EL (cell line): ENCODE results near the gene SRSF10.
"Not testable (repeated sequence)": the region's sequence is repeated elsewhere in the genome, so short reads cannot be mapped to it uniquely, and the experiment has no call there.

Source experiments
- DNase-seq: peaks from one replicate; pipeline ENCODE4 v3.0.0-alpha.2; 2016

Gene SRSF10

DNA sequence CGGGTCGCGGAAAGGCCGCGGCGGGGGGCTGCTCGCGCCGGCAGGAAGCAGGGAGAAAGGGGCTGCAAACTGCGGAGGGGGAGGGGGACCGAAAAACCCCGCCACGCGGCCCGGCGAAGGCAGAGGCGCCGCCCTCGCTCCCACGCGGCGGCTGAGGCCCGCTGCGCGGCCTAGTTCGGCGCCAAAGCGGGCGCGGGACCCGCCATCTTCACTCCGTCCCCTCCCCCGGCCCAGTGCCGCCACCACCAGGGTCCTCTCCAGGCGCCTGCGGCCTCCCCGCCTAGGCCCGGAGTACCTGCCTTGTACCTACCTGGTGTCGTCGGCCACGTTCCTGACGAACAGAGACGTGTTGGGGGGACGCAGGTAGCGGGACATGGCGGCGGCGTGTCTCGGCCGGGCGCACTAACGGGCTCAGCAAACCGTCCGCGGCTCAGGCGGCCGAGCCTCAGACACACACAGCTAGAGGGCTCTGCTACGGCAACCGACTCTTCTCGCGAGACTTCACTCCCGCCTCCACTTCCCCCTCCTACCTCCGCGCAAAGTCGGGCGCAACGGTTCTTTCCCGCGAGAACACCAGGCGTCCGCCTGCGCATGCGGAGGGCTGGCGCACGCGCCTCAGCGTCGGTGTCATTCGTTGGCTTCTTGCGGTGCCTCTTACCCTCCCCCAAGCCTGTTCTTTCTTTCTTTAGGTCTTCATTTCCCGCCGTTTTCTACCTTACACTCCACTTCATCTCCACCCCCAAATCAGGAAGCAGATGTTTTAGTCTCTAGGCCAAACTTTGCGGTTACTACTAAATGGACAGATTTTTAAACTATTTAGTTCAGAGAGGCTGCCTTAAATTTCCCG is at the start of gene SRSF10:
Gene SRSF10 (minus strand): TSS at position 447 of the 847 bp plus-strand sequence. CDS start 72 bp downstream, at position 375.
- peak; percentile 99 for DNase-seq

DNA sequence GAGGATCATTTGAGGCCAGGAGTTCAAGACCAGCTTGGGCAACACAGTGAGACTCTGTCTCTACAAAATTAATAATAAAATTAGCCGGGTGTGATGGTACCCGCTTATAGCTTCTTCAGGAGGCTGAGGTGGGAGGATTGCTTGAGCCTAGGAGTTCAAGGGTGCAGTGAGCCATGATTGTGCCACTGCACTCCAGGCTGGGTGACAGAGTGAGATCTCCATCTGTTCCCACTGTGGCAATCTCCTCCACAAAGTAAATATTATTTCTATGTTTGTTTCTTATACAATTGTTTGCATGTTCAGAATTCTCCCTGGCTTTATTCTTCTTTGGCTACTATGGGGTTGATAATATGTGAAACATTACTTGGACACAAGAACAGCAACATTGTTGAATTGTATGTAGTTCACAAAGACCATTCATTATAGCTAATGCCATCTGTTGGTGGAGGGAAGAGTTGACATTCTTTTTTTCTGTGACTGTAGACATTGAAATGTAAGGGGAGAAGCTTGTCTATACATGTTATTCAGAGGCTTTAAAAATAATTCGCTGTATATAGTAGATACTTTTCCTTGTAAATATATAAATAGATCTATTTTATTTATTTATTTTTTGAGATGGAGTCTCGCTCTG is 47.8 kb upstream of the SRSF10 start:
- DNase-seq, result peak; percentile 60

DNA sequence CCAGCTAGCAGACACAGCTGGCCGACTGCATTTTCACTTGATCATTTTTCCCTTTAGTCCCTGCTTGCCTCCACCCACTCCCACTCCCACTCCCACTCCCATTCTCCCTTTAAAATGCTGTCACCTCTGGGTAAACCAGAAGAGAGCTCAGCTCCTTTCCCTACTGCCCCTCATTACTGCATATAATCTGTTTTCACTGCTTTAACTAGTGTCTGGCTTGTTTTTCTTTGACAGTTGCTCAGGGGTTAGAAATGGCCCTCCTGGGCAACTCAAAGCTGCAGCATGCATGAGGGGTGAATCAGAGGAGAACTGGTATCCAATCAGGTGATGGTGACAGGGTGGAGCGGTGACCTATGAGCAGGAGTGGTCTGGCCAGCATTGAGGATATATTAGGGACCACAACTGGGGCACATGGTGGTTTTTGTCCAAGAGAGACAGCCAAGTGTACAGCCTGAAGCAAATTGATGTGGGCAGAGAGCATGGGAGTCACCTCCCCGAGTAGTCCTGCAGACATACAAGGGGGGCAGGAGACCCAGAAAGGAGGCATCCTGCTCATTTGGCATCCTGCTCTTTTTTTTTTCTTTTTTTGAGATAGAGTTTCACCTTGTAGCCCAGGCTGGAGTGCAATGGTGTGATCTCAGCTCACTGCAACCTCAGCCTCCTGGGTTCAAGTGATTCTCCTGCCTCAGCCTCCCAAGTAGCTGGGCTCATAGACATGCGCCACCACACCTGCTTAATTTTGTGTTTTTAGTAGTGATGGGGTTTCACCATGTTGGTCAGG is 42.6 kb upstream of the SRSF10 start:
- DNase-seq, result peak; percentile 97

DNA sequence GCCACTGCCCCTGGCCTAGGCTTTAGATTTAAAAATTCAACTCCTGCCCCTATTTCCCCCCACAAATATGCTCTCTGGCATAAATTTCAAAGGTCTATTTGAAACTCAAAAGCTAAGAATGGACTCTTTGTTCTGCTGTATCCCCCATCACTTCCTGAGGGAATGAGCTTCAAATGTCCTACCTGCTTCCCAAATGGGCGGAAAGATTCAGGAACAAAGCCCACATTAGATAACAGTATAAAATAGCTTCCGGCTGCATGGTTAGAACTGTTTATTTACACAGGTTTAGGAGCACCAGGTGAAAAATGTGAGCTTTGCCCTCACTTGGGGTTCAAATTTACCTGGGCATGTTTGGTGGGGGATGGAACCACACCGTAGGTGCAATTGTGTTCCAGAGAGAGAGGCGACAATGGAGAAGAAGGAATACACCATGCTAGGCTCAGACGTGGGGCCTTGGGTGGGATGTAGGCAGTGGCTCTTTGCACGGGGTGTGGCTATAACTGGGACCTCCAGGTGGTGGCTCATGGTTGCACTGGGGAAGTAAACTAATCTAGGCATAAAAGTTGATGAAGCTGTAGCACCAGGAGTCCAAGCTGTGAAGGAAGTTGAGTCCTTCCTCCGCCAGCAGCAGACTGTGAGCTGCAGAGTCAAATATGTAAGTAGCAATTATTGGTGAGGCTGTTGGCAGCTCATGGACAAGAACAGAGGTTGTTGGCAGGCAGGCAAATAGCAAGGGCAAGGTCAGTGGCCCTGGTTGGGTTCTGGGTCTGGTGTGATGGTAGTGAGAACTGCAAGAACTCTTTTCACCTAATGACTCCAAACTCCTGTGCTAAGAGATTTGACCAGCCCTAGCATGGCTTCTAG is 41.5 kb upstream of the SRSF10 start:
- peak; percentile 20 for DNase-seq

DNA sequence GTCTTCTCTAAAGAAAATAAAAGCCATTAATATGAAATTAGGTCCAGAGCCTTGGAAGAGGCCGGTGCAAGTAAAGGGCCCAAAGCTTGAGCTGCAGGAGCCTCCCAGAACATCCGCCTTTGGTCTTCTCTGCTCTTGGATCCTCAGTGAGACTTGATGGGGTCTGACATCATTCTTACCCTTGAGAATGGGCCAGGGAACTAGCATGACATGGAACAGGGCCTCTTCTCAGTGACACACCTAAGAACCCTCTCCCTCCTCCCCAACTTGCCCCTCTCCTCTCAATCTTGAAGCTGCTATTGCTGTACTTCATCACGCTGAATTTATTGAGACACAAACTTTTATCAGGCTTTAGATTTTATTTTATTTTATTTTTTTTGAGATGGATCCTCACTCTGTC is 40.3 kb upstream of the SRSF10 start:
- no peak for DNase-seq

DNA sequence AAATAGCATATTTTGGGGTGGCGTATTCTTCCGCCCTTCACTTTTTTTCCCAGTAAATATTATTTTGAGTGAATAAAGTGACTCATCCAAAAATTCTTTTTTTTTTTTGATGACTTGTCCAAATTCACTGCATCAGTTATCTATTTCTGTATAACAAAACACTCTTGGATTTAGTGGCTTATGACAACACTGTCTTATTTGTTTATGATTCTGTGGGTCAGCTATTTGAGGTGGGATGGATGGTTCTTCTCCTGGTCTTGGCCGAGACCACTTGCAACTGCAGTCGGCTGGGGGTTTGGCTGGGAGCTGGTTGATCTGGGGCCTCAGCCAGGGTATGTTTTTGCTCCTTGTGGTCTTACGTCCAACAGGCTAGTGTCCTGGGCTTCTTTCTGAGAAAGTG is 39.9 kb upstream of the SRSF10 start:
- no peak for DNase-seq

DNA sequence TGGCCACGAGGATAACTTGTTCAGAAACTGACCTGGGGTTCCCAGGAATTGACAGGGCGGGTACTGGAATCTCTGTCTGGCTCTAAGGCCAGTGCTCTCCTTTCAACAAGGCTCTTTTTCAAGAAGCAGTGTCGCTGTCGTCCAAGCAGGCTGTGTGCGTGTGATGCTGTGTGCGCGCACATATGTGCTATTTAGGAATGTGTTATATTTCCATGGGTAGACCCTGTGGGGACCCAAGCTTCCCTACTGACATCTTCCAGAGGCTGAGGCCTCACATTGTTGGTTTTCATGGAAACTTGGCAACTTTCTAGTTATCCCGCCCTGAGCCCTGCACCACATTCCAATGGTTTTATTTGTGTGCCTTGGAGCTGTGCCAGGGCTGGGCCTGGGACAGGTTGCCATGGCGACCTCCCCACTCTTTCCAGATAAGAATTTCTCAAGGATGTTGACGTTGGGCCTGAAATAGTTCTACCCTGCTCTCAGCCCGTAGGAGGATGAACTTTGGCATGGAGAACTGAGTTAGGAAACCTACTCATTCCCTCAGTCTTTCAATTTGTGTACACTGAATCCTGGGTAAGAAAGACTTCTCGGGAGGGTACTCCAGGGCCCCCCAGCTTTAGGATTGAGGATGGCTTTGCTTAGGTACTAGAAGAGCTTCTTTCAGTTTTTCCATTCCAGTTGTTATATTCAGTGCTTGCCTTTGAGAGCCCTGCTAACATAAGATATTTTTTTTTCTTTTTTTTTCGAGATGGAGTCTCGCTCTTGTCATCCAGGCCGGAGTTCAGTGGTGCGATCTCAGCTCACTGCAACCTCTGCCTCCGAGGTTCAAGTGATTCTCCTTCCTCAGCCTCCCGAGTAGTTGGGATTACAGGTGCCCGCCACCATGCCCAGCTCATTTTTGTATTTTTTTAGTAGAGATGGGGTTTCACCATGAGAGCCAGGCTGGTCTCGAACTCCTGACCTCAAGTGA is 38.8 kb upstream of the SRSF10 start:
- DNase-seq, result peak; percentile 99

DNA sequence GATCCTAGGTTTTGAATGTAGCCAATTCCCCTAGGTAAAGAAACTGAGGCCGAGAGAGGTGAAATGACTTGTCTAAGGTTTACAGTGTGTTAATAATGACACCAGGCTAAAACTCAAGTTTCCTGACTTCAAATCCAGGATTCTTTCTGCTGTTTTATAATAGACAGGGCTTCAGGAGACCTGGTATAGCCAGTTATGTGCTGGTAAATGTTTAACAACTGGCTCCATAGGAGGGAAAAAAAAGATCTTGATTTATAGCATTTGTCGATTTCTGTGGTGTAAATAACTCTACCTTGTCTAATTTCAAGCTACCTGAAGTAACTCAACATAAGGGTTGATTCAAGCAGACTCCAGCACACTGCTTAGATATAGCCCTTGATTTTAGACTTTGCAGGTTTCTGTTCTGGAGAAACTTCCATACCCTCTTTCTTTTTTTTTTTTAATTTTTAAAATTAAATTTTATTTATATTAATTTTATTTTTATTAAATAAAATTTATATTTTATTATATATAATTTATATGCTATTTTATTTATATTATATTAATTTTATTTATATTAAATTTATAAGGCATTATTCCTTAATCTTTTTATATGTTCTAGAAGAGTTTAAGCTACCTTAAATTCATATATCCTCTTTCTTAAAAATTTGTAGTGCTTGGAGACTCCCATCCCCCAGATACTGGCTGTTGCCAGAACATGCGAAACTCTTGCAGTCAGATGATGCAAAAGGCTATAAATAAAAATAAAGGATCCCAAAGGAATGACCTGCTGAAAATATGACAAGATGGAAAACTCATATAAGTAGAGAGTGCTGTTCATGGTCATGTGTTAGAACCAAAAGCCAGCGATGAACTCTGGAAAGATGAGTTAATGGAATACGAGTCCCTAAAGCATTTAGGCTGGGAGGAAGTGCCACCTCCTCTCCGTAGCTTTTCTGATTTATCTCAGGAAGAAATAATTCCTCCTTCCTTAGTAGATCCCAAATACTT is 35.4 kb upstream of the SRSF10 start:
- DNase-seq, result no peak

DNA sequence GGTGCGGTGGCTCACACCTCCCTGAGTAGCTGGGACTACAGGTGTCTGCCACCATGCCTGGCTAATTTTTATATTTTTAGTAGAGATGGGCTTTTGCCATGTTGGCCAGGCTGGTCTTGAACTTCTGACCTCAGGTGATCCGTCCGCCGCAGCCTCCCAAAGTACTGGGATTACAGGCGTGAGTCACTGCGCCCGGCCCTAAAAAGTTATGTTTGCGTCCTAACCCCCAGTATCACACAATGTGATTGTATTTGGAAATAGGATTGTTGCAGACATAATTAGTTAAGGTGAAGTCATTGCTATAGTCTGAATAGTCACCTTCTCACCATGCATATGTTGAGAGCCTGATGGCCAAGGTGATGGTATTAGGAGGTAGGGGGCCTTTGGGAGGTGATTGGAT is 32.8 kb upstream of the SRSF10 start:
- DNase-seq, result not testable (repeated sequence)

DNA sequence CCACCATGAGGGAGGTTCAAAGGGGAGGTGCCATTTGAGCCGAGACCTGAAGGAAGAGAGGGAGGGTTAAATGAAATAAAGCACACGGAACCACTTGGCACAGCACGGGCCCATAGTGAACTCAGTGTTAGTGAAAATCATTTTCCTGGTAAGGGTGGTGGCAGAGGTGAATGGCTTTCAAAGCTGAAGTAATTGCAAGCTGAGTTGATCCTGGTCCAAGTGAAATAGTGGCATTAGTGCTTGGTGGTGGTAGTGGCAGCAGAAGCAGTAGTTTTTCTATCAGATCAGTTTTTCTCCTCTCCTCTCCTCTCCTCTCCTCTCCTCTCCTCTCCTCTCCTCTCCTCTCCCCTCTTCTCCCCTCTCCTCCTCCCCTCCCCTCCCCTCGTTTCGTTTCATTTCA is 30.5 kb upstream of the SRSF10 start:
- no peak for DNase-seq

DNA sequence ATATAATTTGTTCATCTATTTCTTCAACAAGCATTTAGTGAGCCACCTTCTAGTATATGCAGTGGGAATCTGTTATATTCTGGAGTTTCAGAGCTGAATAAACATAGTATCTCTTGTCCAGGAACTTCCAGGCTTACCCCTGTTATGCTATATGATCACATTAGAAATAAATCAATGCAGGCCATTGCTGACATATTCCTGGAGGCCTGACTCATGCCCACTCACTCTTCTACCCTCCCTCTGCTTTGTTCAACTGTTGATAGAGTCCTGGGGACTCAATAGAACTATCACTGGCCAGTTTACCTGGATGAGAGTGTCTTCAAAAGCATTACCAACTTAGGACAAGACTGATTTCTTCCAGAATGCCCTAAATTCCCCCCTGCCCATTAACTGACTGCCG is 29.3 kb upstream of the SRSF10 start:
- DNase-seq, result peak; percentile 83

DNA sequence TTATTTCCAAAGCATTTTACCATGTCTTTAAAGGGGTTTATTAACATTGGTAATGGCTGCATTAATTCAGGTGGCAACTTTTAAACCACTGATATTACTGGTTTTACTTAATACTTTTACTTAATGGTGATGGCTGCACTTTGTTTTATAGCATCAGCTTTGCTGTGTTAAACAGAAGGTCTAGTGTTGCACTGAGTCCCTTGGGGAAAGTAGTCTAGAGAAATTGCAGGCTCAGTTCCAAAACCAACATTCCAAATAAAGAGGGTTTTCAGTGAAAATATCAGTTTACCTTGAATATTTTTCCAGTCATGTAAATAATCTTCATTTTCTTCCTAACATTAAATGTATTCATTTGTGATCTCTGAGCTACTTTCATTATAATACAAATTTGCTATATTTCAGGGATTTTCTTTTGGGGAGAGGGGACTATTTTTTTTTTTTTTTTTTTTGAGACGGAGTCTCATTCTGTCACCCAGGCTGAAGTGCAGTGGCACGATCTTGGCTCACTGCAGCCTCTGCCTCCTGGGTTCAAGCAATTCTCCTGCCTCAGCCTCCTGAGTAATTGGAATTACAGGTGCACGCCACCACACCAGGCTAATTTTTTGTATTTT is 28.6 kb upstream of the SRSF10 start:
- peak; percentile 35 for DNase-seq

DNA sequence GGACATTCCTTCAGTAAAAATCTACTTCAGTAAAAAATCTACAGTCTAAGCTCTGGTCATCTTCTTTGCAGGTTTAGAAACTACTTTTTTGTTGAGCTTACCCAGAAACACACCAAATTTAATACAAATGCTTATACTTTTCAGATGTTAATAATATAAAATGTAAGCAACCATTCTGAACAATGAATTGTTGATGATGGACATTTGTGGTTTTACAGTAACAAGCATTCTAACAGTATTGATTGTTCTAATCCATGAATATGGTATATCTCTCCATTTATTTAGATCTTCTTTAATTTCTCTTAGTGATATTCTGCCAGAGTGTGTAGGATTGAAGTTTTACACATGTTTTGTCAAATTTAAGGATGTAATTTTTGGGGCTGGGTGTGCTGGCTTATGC is 27.0 kb upstream of the SRSF10 start:
- DNase-seq, result no peak

DNA sequence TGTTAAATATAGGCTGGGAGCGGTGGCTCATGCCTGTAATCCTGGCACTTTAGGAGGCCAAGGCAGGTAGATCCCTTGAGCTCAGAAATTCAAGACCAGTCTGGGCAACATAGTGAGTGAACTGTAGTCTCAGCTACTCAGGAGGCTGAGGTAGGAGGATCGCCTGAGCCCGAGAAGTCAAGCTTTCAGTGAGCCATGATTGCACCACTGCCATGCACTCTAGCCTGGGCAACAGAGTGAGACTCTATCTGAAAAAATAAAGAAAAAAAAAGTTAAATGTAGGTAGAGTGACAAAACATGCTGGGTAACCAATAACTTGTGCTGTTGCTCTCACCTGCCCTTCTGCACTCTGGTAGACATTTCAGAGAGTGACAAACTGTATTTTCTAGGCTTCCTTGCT is 25.0 kb upstream of the SRSF10 start:
- no peak for DNase-seq

DNA sequence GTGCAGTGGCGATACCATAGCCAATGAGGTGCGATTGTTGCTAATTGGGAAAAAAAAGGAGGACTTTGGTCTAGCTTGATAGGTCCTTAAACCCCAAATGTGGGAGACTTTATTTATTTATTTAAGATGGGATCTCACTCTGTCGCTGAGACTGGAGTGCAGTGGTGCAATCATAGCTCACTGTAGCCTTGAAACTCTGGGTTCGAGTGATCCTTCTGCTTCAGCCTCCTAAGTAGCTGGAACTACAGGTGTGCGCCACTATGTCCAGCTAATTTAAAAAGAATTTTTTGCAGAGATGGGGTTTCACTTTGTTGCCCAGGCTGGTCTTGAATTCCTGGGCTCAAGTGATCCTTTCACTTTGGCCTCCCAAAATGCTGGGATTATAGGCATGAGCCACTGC is 24.0 kb upstream of the SRSF10 start:
- no peak for DNase-seq

DNA sequence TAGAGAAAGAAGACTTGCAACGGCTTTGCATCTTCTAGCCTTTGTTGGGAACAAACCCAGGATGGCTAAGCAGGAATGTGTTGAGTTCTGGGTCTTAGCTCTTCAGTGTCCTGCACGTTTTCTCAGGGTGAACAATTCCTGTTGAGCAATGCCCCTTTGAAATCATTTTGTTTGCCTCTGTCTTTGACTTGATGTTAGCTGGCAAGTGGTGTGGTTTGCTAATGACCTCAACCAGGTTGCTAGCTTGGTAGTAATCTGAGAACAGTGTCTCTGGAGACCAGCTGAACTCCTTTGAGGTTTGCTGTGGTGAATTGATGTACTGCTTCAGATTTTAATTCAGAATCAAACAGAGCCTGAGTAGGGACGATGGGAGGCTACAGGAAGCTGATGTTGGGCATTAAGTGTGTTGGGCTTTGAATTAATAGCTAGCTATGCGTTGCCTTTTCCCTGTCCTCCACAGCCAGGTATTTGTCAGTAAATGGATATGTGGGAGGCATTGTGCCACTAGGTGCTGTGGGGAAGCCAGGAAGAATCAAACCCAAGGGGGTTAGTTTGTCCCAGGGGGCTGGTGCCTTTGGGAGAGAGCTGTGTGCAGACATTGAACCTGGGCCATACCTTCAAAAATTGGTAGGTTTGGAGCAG is 23.3 kb upstream of the SRSF10 start:
- peak; percentile 59 for DNase-seq

DNA sequence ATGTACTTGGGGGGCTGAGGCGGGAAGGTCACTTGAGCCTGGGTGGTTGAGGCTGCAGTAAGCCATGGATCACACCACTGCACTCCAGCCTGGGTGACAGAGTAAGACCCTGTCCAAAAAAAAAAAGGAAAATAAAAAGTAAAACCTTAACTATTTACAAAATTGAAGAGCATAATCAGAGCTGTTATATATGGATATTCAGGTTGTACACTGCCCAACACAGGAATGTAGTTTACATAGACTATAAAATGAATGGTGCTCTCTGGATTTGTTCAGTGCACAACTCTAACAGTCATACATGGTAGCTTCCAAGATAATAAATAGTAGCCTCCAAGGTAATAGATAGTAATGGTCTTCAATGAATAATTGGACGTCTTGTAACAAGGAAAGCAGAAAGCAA is 22.6 kb upstream of the SRSF10 start:
- DNase-seq, result no peak

DNA sequence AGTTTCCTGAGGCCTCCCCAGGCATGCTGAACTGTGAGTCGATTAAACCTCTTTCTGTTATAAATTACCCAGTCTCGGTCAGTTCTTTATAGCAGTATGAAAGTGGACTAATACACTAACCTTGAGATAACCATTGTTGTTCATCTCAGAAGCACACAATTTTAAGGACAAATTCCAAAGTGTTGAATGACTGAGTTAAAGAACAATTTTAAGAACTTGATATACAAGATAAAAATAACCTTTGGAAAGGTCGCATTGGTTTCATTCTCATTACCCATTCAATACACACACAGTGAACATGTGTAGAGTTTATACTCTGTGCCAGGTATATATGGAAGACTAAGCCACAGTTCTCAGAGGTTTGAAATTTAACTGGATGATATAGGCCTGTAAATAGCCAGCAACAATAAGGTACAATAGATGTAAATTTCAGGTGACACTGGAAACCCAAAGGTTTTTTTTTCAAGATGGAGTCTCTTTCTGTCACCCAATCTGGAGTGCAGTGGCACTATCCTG is 19.1 kb upstream of the SRSF10 start:
- no peak for DNase-seq

DNA sequence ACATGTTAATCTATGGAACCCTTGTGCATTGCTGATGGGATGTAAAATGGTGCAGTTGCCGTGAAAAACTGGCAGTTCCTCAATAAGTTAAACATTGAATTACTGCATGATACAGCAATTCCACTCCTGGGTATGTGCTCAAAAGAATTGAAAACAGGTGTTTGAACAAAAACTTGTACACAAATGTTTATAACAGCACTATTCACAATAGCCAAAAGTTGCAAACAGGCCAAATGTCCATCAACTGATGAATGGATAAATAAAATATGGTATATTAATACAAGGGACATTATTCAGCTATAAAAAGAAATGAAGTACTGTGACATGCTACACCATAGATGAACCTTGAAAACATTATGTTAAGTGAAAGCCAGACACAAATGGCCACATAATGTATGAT is 17.7 kb upstream of the SRSF10 start:
- no peak for DNase-seq
